ENCODE data around the gene HADHB. TPM values are rescaled to one million over a fixed set of nuclear protein-coding genes. Genes with fewer than 3 reads are reported as not detected.
"Not testable (repeated sequence)": the region's sequence is repeated elsewhere in the genome, so short reads cannot be mapped to it uniquely, and the experiment has no call there.

HADHB gene
- total and polyA plus RNA-seq, 10 of the 15 experiments (the other 5 are each of a cell fraction or from before 2014, with no cell fraction given), result 53.7 to 145 (median 85.5) TPM

DNA sequence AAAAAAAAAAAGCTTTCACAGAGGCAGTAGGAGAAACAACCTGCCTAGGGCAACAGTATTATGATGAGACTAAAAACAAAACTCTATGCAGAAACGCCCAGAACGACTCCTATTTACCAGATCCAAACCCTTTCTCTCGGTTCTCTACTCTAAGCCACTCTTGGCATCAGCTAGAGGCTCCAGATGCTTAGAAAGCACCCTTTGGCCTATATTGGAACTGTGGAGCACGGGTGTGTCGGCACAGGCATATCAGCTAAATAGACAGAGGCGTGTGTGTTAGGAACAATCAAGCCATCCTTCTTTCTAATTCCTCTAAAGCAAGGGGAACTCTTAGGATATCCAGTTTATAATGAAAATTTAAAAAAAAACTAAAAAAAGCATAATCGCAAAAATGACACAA lies 60.4 kb downstream of the HADHB start:
- BruUV-seq (replicated peaks); RAD21 ChIA-PET (ENCODE audit: unreplicated experiment); H2AFZ ChIP-seq (ENCODE audit: control insufficient read depth, low read depth, low read length); H3K9me3 ChIP-seq (replicated peaks; ENCODE audit: control insufficient read depth, insufficient read depth, low read length); H3K27me3 ChIP-seq (replicated peaks in 1 of 2; ENCODE audit: control insufficient read depth in 2 of 2, insufficient read depth in 2 of 2, low read length in 1 of 2); H3K36me3 ChIP-seq (ENCODE audit: control insufficient read depth in 2 of 2, insufficient read depth in 2 of 2, low read length in 1 of 2); FAIRE-seq; H4K20me1 ChIP-seq (ENCODE audit: control insufficient read depth, insufficient read depth); DNase-seq (ENCODE audit: low read depth, low spot score); H3K4me3 ChIP-seq; ATAC-seq; H3K27ac ChIP-seq (ENCODE audit: control insufficient read depth, insufficient read depth); intact Hi-C loops (cut with micrococcal nuclease; ENCODE audit: unreplicated experiment); H3K4me2 ChIP-seq (ENCODE audit: control insufficient read depth, insufficient read depth); H3K79me2 ChIP-seq (ENCODE audit: control insufficient read depth, insufficient read depth, low read length); in situ Hi-C loops (cut with MboI); H3K9ac ChIP-seq (ENCODE audit: control insufficient read depth, insufficient read depth, low read length); H3K4me1 ChIP-seq (ENCODE audit: control insufficient read depth, insufficient read depth, low read length): not testable (repeated sequence)
- ChIA-PET SMC1A (ENCODE audit: uncharacterized antibody, unreplicated experiment) (interaction anchor here (1.4 kb wide), 1 partner anchor 59 kb away, joined by 7 read pairs; no protein-coding TSS in a partner anchor), CTCF (interaction anchor here (0.6 to 0.7 kb wide), 2 partner anchors 9 to 410 kb away, joined by 3 read pairs; no protein-coding TSS in a partner anchor), POLR2A (interaction anchor here (0.6 to 1.0 kb wide), 4 partner anchors 19 to 458 kb away, joined by 3 to 4 read pairs (median 4); partner anchors contain the start of gene SELENOI)
- 51% methylated on average over 7 of the region's 7 CpGs for WGBS (ENCODE audit: insufficient coverage, insufficient replicate concordance, low lambda C conversion rate, missing lambda C conversion rate)

DNA sequence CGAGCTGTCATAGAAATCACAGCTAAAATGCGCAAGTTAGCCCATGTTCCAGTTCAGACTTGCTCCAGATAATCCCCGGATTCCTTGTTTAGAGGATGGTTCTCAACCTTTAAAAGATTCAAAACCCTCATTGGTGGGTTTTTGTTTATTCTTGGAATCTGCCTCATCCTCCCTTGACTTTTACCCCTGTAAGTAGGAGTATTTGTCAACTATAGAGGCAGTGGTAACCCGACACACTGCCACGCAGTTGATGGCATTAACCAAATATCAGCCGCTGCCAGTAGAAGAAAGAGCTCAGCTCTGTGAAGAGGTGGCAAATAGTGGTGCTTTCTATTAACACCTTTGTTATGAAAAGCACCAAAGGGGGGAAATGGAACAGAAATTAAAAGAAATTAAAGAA lies 60.8 kb downstream of the HADHB start:
- no peak for FAIRE-seq
- RAD21 ChIA-PET (ENCODE audit: unreplicated experiment), result interaction anchor here (1.0 kb wide), 1 partner anchor 59 kb away, joined by 3 read pairs; no protein-coding TSS in a partner anchor
- no peaks in the 10 kb centered on the region for H3K36me3 ChIP-seq (ENCODE audit: control insufficient read depth in 2 of 2, insufficient read depth in 2 of 2, low read length in 1 of 2)
- H3K9me3 ChIP-seq (replicated peaks; ENCODE audit: control insufficient read depth, insufficient read depth, low read length), result no peaks in the 10 kb centered on the region
- WGBS (ENCODE audit: insufficient coverage, insufficient replicate concordance, low lambda C conversion rate, missing lambda C conversion rate), result 60% methylated on average over 6 of the region's 6 CpGs
- H4K20me1 ChIP-seq (ENCODE audit: control insufficient read depth, insufficient read depth), result no peaks in the 10 kb centered on the region
- ATAC-seq, result no peak
- no peak overlapping the region for H3K4me3 ChIP-seq
- no TSS peak for BruUV-seq (replicated peaks)
- POLR2A ChIA-PET, result interaction anchor here (0.7 kb wide), 1 partner anchor 19 kb away, joined by 4 read pairs; no protein-coding TSS in a partner anchor
- CTCF ChIA-PET, result interaction anchor here (0.7 kb wide), 1 partner anchor 9 kb away, joined by 3 read pairs; no protein-coding TSS in a partner anchor
- H2AFZ ChIP-seq (ENCODE audit: control insufficient read depth, low read depth, low read length), result no peak overlapping the region
- H3K4me2 ChIP-seq (ENCODE audit: control insufficient read depth, insufficient read depth), result no peak overlapping the region
- SMC1A ChIA-PET (ENCODE audit: uncharacterized antibody, unreplicated experiment), result interaction anchor here (1.4 kb wide), 1 partner anchor 59 kb away, joined by 7 read pairs; no protein-coding TSS in a partner anchor
- no peaks in the 10 kb centered on the region for H3K27me3 ChIP-seq (replicated peaks in 1 of 2; ENCODE audit: control insufficient read depth in 2 of 2, insufficient read depth in 2 of 2, low read length in 1 of 2)
- no peaks in the 10 kb centered on the region for H3K4me1 ChIP-seq (ENCODE audit: control insufficient read depth, insufficient read depth, low read length)
- no peaks in the 10 kb centered on the region for H3K79me2 ChIP-seq (ENCODE audit: control insufficient read depth, insufficient read depth, low read length)
- H3K9ac ChIP-seq (ENCODE audit: control insufficient read depth, insufficient read depth, low read length), result no peak overlapping the region
- in situ Hi-C loops (cut with MboI), result no loop called here
- DNase-seq (ENCODE audit: low read depth, low spot score), result no peak
- H3K27ac ChIP-seq (ENCODE audit: control insufficient read depth, insufficient read depth), result no peak overlapping the region
- intact Hi-C loops (cut with micrococcal nuclease; ENCODE audit: unreplicated experiment), result no loop called here
- TF ChIP-seq, protein P1, sequence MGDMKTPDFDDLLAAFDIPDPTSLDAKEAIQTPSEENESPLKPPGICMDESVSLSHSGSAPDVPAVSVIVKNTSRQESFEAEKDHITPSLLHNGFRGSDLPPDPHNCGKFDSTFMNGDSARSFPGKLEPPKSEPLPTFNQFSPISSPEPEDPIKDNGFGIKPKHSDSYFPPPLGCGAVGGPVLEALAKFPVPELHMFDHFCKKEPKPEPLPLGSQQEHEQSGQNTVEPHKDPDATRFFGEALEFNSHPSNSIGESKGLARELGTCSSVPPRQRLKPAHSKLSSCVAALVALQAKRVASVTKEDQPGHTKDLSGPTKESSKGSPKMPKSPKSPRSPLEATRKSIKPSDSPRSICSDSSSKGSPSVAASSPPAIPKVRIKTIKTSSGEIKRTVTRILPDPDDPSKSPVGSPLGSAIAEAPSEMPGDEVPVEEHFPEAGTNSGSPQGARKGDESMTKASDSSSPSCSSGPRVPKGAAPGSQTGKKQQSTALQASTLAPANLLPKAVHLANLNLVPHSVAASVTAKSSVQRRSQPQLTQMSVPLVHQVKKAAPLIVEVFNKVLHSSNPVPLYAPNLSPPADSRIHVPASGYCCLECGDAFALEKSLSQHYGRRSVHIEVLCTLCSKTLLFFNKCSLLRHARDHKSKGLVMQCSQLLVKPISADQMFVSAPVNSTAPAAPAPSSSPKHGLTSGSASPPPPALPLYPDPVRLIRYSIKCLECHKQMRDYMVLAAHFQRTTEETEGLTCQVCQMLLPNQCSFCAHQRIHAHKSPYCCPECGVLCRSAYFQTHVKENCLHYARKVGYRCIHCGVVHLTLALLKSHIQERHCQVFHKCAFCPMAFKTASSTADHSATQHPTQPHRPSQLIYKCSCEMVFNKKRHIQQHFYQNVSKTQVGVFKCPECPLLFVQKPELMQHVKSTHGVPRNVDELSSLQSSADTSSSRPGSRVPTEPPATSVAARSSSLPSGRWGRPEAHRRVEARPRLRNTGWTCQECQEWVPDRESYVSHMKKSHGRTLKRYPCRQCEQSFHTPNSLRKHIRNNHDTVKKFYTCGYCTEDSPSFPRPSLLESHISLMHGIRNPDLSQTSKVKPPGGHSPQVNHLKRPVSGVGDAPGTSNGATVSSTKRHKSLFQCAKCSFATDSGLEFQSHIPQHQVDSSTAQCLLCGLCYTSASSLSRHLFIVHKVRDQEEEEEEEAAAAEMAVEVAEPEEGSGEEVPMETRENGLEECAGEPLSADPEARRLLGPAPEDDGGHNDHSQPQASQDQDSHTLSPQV (IDR thresholded peaks at IDR 0.05), result no peak
- TF ChIP-seq, protein P2, sequence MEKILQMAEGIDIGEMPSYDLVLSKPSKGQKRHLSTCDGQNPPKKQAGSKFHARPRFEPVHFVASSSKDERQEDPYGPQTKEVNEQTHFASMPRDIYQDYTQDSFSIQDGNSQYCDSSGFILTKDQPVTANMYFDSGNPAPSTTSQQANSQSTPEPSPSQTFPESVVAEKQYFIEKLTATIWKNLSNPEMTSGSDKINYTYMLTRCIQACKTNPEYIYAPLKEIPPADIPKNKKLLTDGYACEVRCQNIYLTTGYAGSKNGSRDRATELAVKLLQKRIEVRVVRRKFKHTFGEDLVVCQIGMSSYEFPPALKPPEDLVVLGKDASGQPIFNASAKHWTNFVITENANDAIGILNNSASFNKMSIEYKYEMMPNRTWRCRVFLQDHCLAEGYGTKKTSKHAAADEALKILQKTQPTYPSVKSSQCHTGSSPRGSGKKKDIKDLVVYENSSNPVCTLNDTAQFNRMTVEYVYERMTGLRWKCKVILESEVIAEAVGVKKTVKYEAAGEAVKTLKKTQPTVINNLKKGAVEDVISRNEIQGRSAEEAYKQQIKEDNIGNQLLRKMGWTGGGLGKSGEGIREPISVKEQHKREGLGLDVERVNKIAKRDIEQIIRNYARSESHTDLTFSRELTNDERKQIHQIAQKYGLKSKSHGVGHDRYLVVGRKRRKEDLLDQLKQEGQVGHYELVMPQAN (conservative IDR thresholded peaks at IDR 0.05), result no peak
- no peak for TF ChIP-seq SUPT20H (IDR thresholded peaks at IDR 0.05; ENCODE audit: borderline replicate concordance, control insufficient read depth, low read depth, low read length)
- TF ChIP-seq GATAD2B (conservative IDR thresholded peaks at IDR 0.05; ENCODE audit: low read depth), result no peak
- TF ChIP-seq, protein P3, sequence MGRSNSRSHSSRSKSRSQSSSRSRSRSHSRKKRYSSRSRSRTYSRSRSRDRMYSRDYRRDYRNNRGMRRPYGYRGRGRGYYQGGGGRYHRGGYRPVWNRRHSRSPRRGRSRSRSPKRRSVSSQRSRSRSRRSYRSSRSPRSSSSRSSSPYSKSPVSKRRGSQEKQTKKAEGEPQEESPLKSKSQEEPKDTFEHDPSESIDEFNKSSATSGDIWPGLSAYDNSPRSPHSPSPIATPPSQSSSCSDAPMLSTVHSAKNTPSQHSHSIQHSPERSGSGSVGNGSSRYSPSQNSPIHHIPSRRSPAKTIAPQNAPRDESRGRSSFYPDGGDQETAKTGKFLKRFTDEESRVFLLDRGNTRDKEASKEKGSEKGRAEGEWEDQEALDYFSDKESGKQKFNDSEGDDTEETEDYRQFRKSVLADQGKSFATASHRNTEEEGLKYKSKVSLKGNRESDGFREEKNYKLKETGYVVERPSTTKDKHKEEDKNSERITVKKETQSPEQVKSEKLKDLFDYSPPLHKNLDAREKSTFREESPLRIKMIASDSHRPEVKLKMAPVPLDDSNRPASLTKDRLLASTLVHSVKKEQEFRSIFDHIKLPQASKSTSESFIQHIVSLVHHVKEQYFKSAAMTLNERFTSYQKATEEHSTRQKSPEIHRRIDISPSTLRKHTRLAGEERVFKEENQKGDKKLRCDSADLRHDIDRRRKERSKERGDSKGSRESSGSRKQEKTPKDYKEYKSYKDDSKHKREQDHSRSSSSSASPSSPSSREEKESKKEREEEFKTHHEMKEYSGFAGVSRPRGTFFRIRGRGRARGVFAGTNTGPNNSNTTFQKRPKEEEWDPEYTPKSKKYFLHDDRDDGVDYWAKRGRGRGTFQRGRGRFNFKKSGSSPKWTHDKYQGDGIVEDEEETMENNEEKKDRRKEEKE (IDR thresholded peaks at IDR 0.05), result no peak
- no peak for TF ChIP-seq CEBPB (IDR thresholded peaks at IDR 0.05; ENCODE audit: borderline replicate concordance in 1 of 2, low read depth in 2 of 2, low read length in 2 of 2)
